Putamen (tissue), 1 donor: ENCODE data around the gene DIO2.

Source experiments
- DNase-seq: peaks from one replicate; pipeline ENCODE4 v3.0.0-alpha.2; 2016; ENCODE audit warnings: low spot score

Gene DIO2

GRCh38 chr14:80211153-80212022 lies at the start of gene DIO2:
TSS of gene DIO2 (minus strand) at chr14:80211504. CDS start at chr14:80211472, 32 bp downstream.
- DNase-seq: peak; percentile 76

GRCh38 chr14:80260645-80261044 lies 49.3 kb upstream of the DIO2 start:
- no peak for DNase-seq

- DNase-seq: no peak
These were observed 28.3 kb upstream of the DIO2 start for GRCh38 chr14:80239631-80240030.

GRCh38 chr14:80237143-80237542 lies 25.8 kb upstream of the DIO2 start:
- DNase-seq: no peak

GRCh38 chr14:80233470-80234089 lies 22.3 kb upstream of the DIO2 start:
- no peak for DNase-seq

- DNase-seq: no peak
These were observed 20.4 kb upstream of the DIO2 start for GRCh38 chr14:80231702-80232101.

GRCh38 chr14:80223696-80224465 lies 12.6 kb upstream of the DIO2 start:
- no peak for DNase-seq

- DNase-seq: no peak
These were observed 5.5 kb upstream of the DIO2 start for GRCh38 chr14:80216818-80217217.

GRCh38 chr14:80215756-80216581 lies 4.7 kb upstream of the DIO2 start:
- no peak for DNase-seq

- DNase-seq: no peak
These were observed 3.8 kb upstream of the DIO2 start for GRCh38 chr14:80215081-80215480.

GRCh38 chr14:80213602-80214001 lies 2.3 kb upstream of the DIO2 start:
- no peak for DNase-seq

GRCh38 chr14:80212023-80212397 lies 706 bp upstream of the DIO2 start:
- DNase-seq: peak; percentile 21

GRCh38 chr14:80208461-80208860 lies 2.8 kb downstream of the DIO2 start:
- DNase-seq: no peak

- DNase-seq: peak; percentile 49
These were observed 4.8 kb downstream of the DIO2 start for GRCh38 chr14:80206351-80207080.

GRCh38 chr14:80202888-80203562 lies 8.3 kb downstream of the DIO2 start:
- no peak for DNase-seq

- DNase-seq: no peak
These were observed 11.2 kb downstream of the DIO2 start for GRCh38 chr14:80200093-80200492.

- no peak for DNase-seq
These were observed 22.7 kb downstream of the DIO2 start for GRCh38 chr14:80188571-80188970.

- no peak for DNase-seq
These were observed 25.0 kb downstream of the DIO2 start for GRCh38 chr14:80186301-80186800.

GRCh38 chr14:80176893-80177292 lies 34.4 kb downstream of the DIO2 start:
- DNase-seq: no peak

- DNase-seq: no peak
These were observed 38.8 kb downstream of the DIO2 start for GRCh38 chr14:80172375-80173051.
